HG03045 (cell line): ENCODE data around the gene MYRF.

ENCODE experiments used
- ATAC-seq: cut with Tn5 transposase; IDR thresholded peaks from one replicate; pipeline ENCODE4 v1.9.1; 2021; ENCODE audit warnings: mild to moderate bottlenecking, moderate library complexity; ENCODE audit not compliant: unreplicated experiment

Gene MYRF

DNA sequence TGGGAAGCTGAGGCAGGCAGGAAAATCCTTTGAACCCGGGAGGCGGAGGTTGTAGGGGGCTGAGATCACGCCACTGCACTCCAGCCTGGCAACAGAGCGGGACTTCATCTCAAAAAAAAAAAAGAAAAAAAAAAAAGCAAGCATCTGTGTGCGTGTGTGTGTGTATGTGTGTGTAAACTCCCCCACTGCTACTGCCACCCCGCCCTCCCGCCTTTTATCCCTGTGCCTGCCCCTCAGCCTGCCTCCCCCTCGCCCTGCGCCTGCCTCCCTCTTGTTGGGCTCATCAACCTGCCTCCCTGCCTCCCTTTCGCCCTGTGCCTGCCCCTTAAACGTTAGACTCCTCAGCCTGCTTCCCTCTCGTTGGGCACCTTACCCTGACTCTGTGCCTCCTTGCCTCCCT lies 22.0 kb downstream of the MYRF start:
- ATAC-seq: no peak

DNA sequence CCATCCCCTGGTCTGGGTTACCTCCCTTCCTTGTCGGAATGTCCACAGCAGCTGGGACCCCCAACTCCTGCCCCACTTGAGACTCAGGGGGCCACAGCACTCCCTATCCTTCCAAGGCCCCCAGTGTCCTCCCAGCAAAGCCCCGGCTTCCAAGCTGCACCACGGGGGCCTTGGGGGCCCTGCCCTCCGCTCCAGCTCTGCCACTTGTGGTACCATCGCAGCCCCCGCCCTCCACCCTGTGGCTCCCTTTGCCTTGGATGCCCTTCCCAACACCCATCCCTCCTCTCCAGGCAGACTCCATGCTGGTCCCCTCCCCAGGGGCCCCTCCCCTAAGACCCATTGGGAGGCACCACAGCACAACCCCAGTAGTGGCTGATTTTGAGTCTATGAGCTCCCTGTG lies 22.7 kb downstream of the MYRF start:
- ATAC-seq: no peak

DNA sequence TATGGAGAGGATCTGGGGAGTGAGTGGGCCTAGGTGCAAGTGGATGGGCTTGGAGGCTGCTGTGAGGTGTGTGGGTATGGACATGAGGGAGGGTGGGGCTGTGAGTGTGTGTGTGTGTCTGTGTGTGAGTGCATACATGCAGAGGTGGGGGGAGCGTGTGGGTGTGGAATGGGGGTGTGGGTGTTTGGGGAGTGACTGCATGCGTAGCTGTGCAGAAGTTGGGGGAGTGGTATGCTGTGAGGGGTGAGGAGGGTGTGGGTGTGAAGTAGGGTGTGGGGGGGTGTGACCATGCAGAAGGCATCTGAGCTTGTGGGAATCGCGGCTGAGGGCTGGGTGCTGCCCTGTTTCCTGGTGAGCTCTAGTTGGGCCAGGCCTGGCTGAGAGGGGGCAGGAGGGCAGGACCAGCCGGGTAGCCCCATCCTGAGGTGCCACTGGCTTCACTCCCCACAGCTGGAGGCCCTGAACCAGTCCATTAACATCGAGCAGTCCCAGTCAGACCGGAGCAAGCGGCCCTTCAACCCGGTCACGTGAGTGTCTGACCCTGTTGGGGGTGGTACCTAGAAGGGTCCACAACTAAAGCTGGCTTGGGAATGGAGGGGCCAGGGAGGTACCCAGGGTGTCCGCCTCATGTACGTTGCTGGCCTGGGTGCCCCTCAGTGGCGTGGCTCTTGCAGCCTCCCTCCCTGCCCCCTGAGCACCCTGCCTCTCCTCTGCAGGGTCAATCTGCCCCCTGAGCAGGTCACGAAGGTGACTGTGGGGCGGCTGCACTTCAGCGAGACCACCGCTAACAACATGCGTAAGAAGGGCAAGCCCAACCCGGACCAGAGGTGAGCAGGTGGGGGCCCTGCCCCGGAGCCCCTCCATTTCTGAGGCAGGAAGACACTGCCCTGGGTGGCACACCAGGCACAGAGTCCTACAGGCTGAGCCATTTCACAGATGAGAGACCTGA lies 23.4 kb downstream of the MYRF start:
- no peak for ATAC-seq

DNA sequence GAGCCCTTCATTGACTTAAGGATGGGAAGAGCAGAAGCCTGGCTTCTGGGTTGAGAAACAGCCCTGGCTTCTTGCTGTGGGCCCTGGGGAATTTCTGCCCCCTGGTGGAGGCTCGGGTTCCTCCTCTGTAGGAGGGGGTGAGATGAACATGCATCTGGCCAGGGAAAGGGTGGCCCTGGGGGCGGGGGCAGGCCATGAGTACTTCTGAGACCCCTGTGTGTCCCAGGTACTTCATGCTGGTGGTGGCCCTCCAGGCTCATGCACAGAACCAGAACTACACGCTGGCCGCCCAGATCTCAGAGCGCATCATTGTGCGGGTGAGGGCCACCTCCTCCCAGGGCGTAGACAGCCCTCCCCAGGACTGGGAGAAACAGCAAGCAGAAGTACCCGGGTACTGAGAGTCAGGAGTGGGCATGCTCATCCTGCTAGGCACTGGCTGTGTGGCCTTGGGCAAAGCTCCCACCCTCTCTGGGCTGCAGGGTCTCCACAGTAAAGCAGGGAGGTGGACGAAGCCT lies 24.2 kb downstream of the MYRF start:
- ATAC-seq: no peak

DNA sequence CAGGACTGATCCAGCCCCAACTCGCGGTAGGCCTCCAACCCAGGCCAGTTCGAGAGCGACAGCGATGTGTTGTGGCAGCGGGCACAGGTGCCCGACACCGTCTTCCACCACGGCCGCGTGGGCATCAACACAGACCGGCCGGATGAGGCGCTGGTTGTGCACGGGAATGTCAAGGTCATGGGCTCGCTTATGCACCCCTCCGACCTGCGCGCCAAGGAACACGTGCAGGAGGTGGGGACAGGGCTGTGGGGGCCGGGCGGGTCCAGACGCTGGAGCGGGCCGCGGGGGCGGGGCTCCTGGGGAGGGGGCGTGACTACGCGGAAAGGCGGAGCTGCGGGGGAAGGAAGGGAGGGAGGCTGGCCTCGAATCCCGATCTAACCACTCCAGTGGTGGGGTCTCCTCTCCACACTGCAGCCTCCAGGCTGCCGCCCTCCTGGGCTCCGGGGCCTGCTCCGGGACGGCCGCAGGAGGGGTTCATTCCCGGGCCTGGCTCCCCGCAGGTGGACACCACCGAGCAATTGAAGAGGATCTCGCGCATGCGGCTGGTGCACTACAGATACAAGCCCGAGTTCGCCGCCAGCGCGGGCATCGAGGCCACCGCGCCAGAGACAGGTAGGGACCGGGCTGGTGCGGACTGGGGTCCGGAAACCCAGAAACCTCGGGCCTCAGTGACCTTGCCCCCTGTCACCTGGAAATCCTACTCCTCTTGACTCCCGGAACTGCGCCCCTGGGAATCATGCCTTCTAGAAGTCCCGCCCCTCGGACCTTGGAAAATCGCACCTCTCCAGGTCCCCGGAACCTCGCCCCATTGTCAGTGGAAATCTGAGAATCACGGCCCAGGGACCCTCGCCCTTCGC lies 25.0 kb downstream of the MYRF start:
- no peak for ATAC-seq

DNA sequence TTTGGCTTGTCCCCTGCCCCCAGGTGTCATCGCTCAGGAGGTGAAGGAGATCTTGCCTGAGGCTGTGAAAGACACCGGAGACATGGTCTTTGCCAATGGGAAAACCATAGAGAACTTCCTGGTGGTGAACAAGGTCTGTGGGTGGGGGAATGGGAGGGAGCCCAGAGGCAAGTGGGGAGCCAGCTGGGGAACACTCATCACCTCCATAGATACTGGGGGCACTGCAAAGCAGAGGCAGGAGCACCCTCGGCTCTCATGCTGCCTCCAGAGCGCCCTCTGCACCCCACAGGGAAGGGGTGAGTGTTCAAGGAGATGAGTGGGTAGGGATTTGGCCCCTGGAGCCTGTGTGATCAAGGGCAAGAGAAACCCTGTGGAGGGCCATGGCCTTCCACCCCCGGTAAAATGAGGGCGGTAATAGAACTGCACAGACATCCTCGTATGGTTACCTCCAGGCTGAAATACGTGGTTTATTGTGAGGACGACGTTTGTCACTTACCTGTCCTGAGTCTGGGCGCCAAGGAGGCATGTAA lies 26.0 kb downstream of the MYRF start:
- ATAC-seq: no peak

DNA sequence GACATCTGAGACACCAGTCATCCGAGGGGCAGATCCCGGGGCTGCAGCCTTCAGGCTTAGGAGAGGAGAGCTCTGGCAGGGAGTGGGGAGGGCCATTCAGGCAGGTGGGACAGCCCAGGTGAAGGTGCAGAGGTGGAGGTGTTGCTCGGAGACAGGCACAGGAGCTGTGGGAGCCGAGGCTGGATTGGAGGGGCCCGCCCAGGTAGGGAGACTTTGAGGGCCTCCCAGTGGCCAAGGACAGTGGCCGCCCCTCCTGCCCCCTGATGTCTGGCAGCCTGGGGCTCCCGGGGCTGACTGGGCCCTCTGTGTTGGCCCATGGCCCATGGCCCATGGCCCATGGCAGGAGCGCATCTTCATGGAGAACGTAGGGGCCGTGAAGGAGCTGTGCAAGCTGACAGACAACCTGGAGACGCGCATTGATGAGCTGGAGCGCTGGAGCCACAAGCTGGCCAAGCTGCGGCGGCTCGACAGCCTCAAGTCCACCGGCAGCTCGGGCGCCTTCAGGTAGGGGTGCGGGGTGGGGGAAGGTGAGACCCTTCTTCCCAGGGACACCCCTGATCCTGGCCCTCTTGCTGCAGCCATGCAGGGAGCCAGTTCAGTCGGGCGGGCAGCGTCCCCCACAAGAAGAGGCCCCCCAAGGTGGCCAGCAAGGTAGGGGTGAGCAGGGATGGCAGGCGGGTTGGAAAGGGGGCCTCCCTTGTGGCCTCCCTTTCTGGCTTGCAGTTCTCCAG lies 26.6 kb downstream of the MYRF start:
- no peak for ATAC-seq

DNA sequence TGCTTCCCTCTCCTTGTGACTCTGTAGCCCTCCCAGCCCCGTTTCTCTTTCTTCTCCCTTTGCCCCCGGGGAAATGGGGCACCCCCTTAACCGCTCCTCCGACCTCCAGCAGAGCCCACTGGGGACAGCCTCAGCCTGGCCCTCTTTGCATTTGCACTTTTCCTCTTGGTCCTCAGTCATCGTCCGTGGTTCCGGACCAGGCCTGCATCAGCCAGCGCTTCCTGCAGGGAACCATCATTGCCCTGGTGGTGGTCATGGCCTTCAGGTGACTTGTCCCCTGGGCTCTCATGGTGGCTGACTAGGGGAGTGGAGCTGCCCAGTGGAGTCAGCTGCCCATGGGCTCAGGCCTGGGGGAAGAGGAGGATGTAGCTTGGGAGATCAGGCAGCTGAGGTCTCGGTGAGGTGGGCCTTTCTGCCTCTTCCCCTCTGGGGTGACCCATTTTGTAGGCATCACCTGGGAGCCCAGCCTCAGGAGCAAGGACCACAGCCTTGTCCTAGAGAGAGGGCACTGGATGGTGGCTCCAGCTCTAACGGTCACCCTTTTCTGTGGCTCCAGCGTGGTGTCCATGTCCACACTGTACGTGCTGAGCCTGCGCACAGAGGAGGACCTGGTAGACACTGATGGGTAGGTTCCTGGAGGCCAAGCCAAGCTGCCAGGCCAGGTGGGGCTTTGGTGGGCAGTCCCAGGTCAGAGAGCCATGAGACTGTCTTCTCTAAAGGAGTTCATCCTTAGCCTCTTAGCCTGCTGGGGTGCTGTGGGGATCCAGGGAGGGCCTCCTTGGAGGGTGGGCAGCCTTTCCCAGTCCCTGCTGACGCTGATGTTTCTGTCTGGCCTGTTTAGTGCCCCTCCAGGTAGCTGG lies 27.5 kb downstream of the MYRF start:
- no peak for ATAC-seq

DNA sequence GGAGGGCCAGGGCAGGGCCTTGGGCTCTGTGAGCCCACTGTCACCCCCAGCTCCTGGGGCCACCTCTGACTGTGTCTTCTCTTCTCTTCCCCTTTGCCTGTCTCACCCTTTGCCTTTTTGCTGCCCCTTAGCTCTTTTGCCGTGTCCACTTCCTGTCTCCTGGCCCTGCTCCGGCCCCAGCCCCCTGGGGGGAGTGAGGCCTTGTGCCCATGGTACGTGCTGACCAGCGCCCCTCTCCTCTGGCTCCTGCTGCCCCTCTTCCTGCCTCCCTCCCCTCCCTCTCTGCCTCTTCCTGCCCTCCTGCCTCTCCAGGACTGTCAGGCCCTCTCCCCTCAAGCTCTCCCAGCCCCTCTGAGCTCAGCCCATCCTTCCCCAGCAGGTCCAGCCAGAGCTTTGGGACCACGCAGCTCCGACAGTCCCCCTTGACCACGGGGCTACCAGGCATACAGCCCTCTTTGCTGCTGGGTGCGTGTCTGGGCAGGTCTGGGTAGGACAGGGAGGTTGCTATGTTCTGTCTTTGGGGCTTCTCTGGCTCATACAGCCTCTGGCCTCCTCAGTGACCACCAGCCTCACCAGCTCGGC lies 28.2 kb downstream of the MYRF start:
- no peak for ATAC-seq

DNA sequence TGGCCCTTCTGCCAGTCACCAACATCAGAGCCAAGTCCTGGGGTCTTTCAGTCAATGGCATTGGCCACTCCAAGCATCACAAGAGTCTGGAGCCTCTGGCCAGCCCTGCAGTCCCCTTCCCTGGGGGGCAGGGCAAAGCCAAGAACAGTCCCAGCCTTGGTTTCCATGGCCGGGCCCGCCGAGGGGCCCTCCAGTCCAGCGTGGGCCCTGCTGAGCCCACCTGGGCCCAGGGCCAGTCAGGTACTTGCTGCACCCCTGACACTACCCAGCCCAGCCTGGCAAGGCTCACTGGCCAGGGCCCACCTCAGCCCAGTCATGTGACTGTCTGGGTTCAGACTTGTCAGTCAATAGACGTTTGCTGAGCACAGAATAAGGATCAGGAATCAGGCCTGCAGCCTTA lies 29.1 kb downstream of the MYRF start:
- ATAC-seq: no peak

DNA sequence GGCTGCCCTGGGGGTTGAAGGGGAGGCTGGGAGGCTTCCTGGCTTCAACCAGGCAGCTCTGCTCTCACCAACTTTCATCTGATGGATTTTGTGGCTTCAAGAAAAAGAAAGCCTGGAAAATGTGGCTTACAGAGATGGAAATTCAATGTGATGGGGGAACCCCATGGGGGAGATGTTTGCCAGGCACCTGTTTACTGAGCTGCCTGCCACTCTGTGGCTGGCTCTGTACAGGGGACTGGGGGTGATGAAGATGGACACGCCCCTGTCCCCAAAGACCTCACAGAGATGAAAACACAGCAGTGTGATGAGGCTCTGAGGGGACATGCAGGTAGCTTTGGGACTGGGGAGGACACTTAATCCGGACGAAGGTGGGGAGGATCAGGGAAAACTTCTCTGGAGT lies 29.9 kb downstream of the MYRF start:
- ATAC-seq: no peak

DNA sequence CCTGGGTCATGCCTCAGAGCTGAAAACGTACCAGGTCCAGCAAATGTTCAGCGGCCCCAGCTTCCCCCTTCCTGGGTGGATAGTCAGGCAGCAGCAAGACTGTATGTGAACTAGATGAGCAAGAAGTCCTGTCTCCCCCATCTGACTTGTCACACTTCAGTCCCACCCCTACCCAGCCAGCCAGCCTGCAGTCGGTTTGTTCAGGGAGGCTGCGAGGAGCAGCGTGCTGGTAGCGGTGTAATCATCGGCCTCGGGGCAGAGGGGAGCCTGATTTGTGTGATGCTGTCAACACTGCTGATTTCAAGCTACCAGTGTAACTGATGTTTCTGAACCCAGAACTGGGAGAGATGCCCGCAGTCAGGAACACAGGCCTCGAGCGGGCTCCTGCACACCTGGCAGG lies 30.4 kb downstream of the MYRF start:
- no peak for ATAC-seq

DNA sequence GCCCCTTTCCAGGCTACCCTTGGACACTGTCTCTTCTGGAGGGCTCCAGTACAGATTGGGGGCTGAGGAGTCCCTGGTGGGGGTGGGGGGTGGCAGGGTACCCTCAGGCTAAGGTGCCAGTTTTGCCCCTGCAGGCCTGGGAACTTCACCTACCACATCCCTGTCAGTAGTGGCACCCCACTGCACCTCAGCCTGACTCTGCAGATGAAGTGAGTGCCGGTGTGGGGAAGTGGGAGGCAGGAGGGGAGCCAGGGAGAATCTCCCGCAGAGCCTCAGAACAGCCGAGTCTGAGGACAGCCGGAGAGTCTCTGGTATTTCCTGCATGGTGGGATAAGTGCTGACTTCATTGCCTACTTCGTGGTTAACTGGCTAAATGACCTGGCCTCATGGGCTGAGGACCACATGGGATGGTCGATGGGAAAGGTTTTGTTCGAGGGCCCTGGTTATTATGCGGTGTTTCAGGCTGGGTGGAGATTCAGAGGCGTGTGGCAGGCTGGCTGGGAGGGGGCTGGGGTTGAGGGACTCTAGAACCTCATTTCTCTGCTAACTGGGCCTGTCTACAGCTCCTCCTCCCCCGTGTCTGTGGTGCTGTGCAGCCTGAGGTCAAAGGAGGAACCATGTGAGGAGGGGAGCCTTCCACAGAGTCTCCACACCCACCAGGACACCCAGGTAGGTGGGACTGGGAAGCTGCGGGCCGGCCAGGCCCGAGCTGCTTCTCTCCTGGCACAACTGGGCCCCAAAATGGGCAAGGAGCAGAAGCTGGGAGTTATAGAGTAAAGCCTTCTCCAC lies 31.5 kb downstream of the MYRF start:
- ATAC-seq: no peak

DNA sequence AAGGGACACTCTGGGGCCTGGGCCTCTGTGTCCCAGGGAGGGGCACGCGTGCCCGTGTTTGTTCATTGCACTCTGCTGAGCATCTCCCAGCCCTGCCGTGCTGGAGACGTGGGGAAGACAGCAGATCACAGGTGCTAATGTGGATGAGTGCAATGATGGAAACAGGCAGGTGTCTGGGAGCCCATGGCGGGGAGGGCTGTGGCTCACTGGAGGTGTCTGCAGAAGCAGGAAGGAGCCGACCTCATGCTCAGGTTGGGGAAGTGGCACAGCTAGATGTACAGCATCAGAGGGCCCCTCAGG lies 32.0 kb downstream of the MYRF start:
- no peak for ATAC-seq

DNA sequence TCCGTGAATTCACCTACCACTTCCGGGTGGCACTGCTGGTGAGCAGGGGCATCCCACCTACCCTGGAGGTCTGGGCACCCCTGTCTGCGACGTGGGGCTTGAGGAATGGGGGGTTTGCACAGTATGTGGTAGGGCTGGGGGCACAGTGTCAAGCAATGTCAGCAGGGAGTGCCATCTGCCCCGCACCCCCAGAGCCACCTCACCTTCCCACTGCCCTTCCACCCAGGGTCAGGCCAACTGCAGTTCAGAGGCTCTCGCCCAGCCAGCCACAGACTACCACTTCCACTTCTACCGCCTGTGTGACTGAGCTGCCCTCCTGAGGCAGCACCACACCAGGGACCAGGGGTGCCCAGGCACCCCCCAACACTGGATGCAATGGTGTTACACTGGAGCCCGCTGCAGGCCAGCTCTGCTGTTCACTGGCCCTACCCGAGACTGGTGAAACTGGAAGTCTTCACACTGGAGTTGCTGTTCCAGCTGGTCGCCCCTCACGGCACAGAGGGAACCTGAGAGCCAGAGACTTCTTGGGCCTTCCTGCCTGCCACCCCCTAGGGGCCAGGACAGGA lies 33.5 kb downstream of the MYRF start:
- ATAC-seq: no peak

DNA sequence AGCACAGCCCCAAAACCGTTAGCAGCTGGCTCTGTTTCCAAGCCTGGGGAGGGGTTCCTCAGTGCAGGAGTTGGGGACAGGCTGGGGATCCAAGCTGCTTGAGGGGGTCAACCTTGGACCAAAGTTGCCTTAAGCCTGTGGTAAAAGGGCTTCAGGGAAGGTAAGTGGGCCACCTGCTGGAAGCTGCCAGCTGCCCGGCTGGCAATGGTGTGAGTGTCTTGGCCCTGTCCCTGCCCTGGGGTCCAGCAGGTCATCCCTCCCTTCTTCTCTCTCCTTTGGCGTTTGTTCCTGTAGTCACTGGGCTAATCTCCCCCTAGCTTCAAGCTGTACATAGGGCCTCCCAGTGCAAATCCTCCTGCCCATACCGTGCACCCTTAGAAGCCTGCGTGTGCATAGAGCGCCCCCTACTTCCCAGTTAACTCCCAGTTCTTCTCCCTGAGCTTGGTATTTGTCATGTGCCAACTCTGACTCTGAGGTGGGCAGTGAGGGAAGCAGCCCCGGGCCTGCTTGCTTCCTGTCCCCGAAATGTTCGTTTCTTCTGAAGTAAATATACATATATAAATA lies 35.6 kb downstream of the MYRF start:
- ATAC-seq: no peak

DNA sequence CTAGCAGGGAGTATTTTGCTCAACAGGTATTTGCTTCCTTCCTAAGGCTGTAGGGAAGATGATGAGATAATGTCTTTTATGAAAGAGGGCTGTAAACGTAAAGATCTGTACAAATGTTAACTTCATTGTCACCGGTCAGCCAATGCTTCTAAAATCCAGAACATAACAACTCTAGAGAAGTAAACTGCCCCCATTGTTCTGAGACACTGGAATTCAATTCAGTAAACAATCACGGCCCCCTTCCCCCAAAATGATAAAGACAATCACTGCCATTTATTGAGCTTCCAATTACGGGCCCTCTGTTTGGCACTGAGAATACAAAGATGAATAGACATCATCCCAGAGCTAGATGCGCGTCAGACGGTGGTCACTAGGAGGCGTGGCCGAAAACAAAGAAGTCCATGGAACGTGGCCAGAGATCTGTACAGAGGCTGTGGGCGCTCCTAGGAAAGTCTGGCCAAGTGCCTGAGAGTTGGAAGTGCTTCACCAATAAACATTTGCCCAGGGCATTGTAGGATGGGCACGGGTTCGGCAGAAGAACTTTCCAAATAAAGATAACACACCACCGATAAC lies 39.4 kb downstream of the MYRF start:
- peak; percentile 17 for ATAC-seq
